K562 (cell line): Measurements from ENCODE around the gene TCF25.

Experiments
- RFX1 ChIP-seq: fragments of 450-650 bp; IDR thresholded peaks from 2 replicates; pipeline ENCODE4 v1.6.1; 2016; ENCODE audit warnings: mild to moderate bottlenecking, moderate library complexity
- ZNF431 ChIP-seq: sonication (generic); formaldehyde crosslinking; IDR thresholded peaks from 2 replicates; pipeline ENCODE4 v1.8.0; 2022; ENCODE audit warnings: mild to moderate bottlenecking, missing genetic modification reagents

- TF ChIP-seq RFX1 (no peak), ZNF431 (no peak)
Measured at GRCh38 chr16:89904606-89905510, 31.5 kb downstream of the TCF25 start.
